H9 (cell line): ENCODE data around the gene TSPAN4. TPM values are rescaled to one million over a fixed set of nuclear protein-coding genes. Genes with fewer than 3 reads are reported as not detected.
A peak's percentile ranks its signal among the peaks of the same experiment; 100 is the strongest.

ENCODE experiments used
- DNase-seq: peaks from one replicate; pipeline ENCODE4 v3.0.0-alpha.2; 2017
- H2AFZ ChIP-seq: one replicate; pipeline ENCODE4 v1.6.1; 2013; ENCODE audit warnings: mild to moderate bottlenecking, low read length, control low read depth, moderate library complexity
- H2AK5ac ChIP-seq: 2 replicates; pipeline ENCODE4 v1.6.1; 2013; ENCODE audit warnings: low read length, control low read depth, mixed read lengths; ENCODE audit not compliant: insufficient read length
- H2BK120ac ChIP-seq: one replicate; pipeline ENCODE4 v1.6.1; 2013; ENCODE audit warnings: low read depth, mild to moderate bottlenecking, low read length, control low read depth, inconsistent platforms; ENCODE audit not compliant: poor library complexity, severe bottlenecking
- H2BK12ac ChIP-seq: 2 replicates; pipeline ENCODE4 v1.6.1; 2013; ENCODE audit warnings: low read length, control low read depth, mixed read lengths, low read depth; ENCODE audit not compliant: insufficient read length
- H2BK15ac ChIP-seq: 2 replicates; pipeline ENCODE4 v1.6.1; 2013; ENCODE audit warnings: low read depth, low read length, control low read depth
- H2BK20ac ChIP-seq: one replicate; pipeline ENCODE4 v1.6.1; 2013; ENCODE audit warnings: low read depth, mild to moderate bottlenecking, low read length, control low read depth, inconsistent platforms; ENCODE audit not compliant: poor library complexity, severe bottlenecking
- H2BK5ac ChIP-seq: 2 replicates; pipeline ENCODE4 v1.6.1; 2013; ENCODE audit warnings: low read length, control low read depth, mixed read lengths; ENCODE audit not compliant: insufficient read length
- H3K14ac ChIP-seq: 2 replicates; pipeline ENCODE4 v1.6.1; 2013; ENCODE audit warnings: low read length, control low read depth; ENCODE audit not compliant: insufficient read depth
- H3K18ac ChIP-seq: 2 replicates; pipeline ENCODE4 v1.6.1; 2013; ENCODE audit warnings: low read depth, mild to moderate bottlenecking, mixed read lengths, low read length, control low read depth; ENCODE audit not compliant: insufficient read length
- H3K23ac ChIP-seq: 2 replicates; pipeline ENCODE4 v1.6.1; 2013; ENCODE audit warnings: low read length, control low read depth, mixed read lengths, low read depth; ENCODE audit not compliant: insufficient read length
- H3K23me2 ChIP-seq: 2 replicates; pipeline ENCODE4 v1.6.1; 2013; ENCODE audit warnings: low read depth, mild to moderate bottlenecking, mixed read lengths, low read length, control low read depth; ENCODE audit not compliant: insufficient read length, poor library complexity, severe bottlenecking
- H3K27ac ChIP-seq: 2 replicates; pipeline ENCODE4 v1.5.1; 2013; ENCODE audit warnings: low read length, control low read depth, mixed read lengths, low read depth; ENCODE audit not compliant: insufficient read length
- H3K27me3 ChIP-seq: 2 replicates; pipeline ENCODE4 v1.6.1; 2013; ENCODE audit warnings: low read length, control low read depth, inconsistent platforms; ENCODE audit not compliant: insufficient read depth
- H3K4ac ChIP-seq: 2 replicates; pipeline ENCODE4 v1.6.1; 2013; ENCODE audit warnings: low read depth, mild to moderate bottlenecking, control low read depth, inconsistent platforms, low read length, moderate library complexity
- H3K4me1 ChIP-seq: 2 replicates; pipeline ENCODE4 v1.6.1; 2013; ENCODE audit warnings: low read length, control low read depth, inconsistent platforms; ENCODE audit not compliant: insufficient read depth
- H3K4me2 ChIP-seq: 2 replicates; pipeline ENCODE4 v1.6.1; 2013; ENCODE audit warnings: low read length, control low read depth, mixed read lengths; ENCODE audit not compliant: insufficient read length, insufficient read depth
- H3K56ac ChIP-seq: 2 replicates; pipeline ENCODE4 v1.6.1; 2013; ENCODE audit warnings: low read depth, mild to moderate bottlenecking, mixed read lengths, low read length, control low read depth; ENCODE audit not compliant: insufficient read length
- H3K79me1 ChIP-seq: 2 replicates; pipeline ENCODE4 v1.6.1; 2013; ENCODE audit warnings: low read depth, mild to moderate bottlenecking, moderate library complexity, low read length, control low read depth, inconsistent platforms; ENCODE audit not compliant: insufficient read depth, poor library complexity, severe bottlenecking
- H3K79me2 ChIP-seq: 2 replicates; pipeline ENCODE4 v1.6.1; 2013; ENCODE audit warnings: low read length, control low read depth, inconsistent platforms; ENCODE audit not compliant: insufficient read depth
- H3K9ac ChIP-seq: 2 replicates; pipeline ENCODE4 v1.6.1; 2013; ENCODE audit warnings: low read length, control low read depth, mixed read lengths; ENCODE audit not compliant: insufficient read length; ENCODE audit errors: extremely low read depth
- H3K9me3 ChIP-seq: one replicate; pipeline ENCODE4 v1.6.1; 2013; ENCODE audit warnings: low read depth, low read length, inconsistent platforms; ENCODE audit not compliant: control insufficient read depth
- H3T11ph ChIP-seq: one replicate; pipeline ENCODE4 v1.6.1; 2013; ENCODE audit warnings: mild to moderate bottlenecking, low read length, control low read depth, inconsistent platforms
- H4K20me1 ChIP-seq: one replicate; pipeline ENCODE4 v1.6.1; 2013; ENCODE audit not compliant: control insufficient read depth, insufficient read length, insufficient read depth
- H4K5ac ChIP-seq: 2 replicates; pipeline ENCODE4 v1.6.1; 2013; ENCODE audit warnings: low read depth, mild to moderate bottlenecking, mixed read lengths, low read length, control low read depth; ENCODE audit not compliant: insufficient read length
- H4K8ac ChIP-seq: replicated peaks from 2 replicates; pipeline ENCODE4 v1.6.1; 2013; ENCODE audit warnings: low read length, control low read depth, mixed read lengths, low read depth; ENCODE audit not compliant: insufficient read length
- H4K91ac ChIP-seq: 2 replicates; pipeline ENCODE4 v1.6.1; 2013; ENCODE audit warnings: low read depth, mild to moderate bottlenecking, moderate library complexity, mixed read lengths, low read length, control low read depth; ENCODE audit not compliant: insufficient read length
- H3K27ac Mint-ChIP-seq, 3 experiments: 2 replicates in 2 of 3; 3 replicates in 1 of 3; pipeline ENCODE4 v1.8.0; 2020 to 2021; ENCODE audit warnings: mixed read lengths in 3 of 3, mild to moderate bottlenecking in 1 of 3, moderate library complexity in 1 of 3
- H3K27me3 Mint-ChIP-seq: 2 replicates; pipeline ENCODE4 v1.8.0; 2021; ENCODE audit warnings: low read depth, mild to moderate bottlenecking, moderate library complexity, mixed read lengths
- H3K36me3 Mint-ChIP-seq, 3 experiments: 2 replicates in 2 of 3; 3 replicates in 1 of 3; pipeline ENCODE4 v1.8.0; 2020 to 2021; ENCODE audit warnings: low read depth in 3 of 3, mixed read lengths in 3 of 3; ENCODE audit not compliant: insufficient read depth in 1 of 3
- H3K4me1 Mint-ChIP-seq, 2 experiments: 2 replicates each; pipeline ENCODE4 v1.8.0; 2020; ENCODE audit warnings: mixed read lengths in 2 of 2
- H3K4me3 Mint-ChIP-seq, 2 experiments: 2 replicates in 1 of 2; 3 replicates in 1 of 2; pipeline ENCODE4 v1.8.0; 2020 to 2021; ENCODE audit warnings: mild to moderate bottlenecking in 2 of 2, mixed read lengths in 2 of 2, moderate library complexity in 1 of 2
- H3K9me3 Mint-ChIP-seq, 2 experiments: 2 replicates in 1 of 2; 3 replicates in 1 of 2; pipeline ENCODE4 v1.8.0; 2020; ENCODE audit warnings: mild to moderate bottlenecking in 2 of 2, mixed read lengths in 2 of 2, moderate library complexity in 1 of 2
- CTCF ChIP-seq: fragments of 200-600 bp; sonication (generic); conservative IDR thresholded peaks from 3 replicates; pipeline ENCODE4 v1.8.0; 2021; ENCODE audit warnings: antibody characterized with exemption, mild to moderate bottlenecking
- WGBS: extraction: QIAGEN DNeasy Blood & Tissue Kit; methylation state at CpG from one replicate; pipeline ENCODE4 v1.1.7; 2013; ENCODE audit warnings: missing lambda C conversion rate, low lambda C conversion rate, mixed read lengths; ENCODE audit not compliant: insufficient read length; ENCODE audit errors: extremely low coverage; 5-methylcytosine and 5-hydroxymethylcytosine counted together
- total RNA-seq: library from RNA; stranded (reverse); gene quantifications from 2 replicates; pipeline ENCODE4 v1.2.1, GENCODE V29; 2021

Gene TSPAN4
- total RNA-seq, 1 experiment from 2014 or later, result 64.6 TPM

- Histone ChIP-seq H3K9me3 (no peaks in the 10 kb centered on the region), H2BK20ac (no peak overlapping the region), H3K23me2 (no peaks in the 10 kb centered on the region), H2AK5ac (no peak overlapping the region), H3K27me3 (no peaks in the 10 kb centered on the region), H4K91ac (no peak overlapping the region), H4K8ac (no peak overlapping the region), H3K56ac (no peak overlapping the region), H2BK120ac (no peak overlapping the region), H3K18ac (no peak overlapping the region), H3K4me1 (no peaks in the 10 kb centered on the region), H2AFZ (no peak overlapping the region), H3T11ph (no peak overlapping the region), H3K79me2 (no peaks in the 10 kb centered on the region), H3K14ac (no peak overlapping the region; the same call in 1 of the 2 replicates), H2BK15ac (no peak overlapping the region), H3K4ac (no peak overlapping the region), H2BK12ac (no peak overlapping the region), H3K4me2 (no peak overlapping the region), H4K5ac (no peak overlapping the region), H3K79me1 (no peaks in the 10 kb centered on the region), H4K20me1 (peaks cover 2% of the 10 kb centered on the region), H3K9ac (no peak overlapping the region), H3K27ac (no peak overlapping the region), H3K23ac (no peak overlapping the region), H2BK5ac (no peak overlapping the region)
- peak overlapping the region in 1 of 3 experiments; percentile 25; a peak in 2 of 7 replicates for H3K27ac Mint-ChIP-seq
- no CpG with 5 or more reads among the region's 32 CpGs for WGBS
- peak; percentile 73 for DNase-seq
- no peak overlapping the region for H3K4me3 Mint-ChIP-seq
- H3K4me1 Mint-ChIP-seq, result peaks cover 5 to 15% of the 10 kb centered on the region in 2 experiments
- H3K27me3 Mint-ChIP-seq, result no peaks in the 10 kb centered on the region
- TF ChIP-seq CTCF, result peak; percentile 32; the same call in 2 of the 3 replicates
- H3K9me3 Mint-ChIP-seq, result no peaks in the 10 kb centered on the region
- H3K36me3 Mint-ChIP-seq, result peaks cover 16 to 31% (median 29%) of the 10 kb centered on the region in 3 experiments
Measured at GRCh38 chr11:889687-890475, 47.2 kb downstream of the TSPAN4 start.
